Measurements from ENCODE around the gene COL4A2.

GRCh38 chr13:110492679-110493593 lies 185.9 kb downstream of the COL4A2 start:
- TF ChIP-seq CTCF (IDR thresholded peaks at IDR 0.05 in 2 of 3, conservative IDR thresholded peaks at IDR 0.05 in 1 of 3; ENCODE audit: borderline replicate concordance in 1 of 3, insufficient read depth in 1 of 3, low read depth in 2 of 3, low read length in 2 of 3) (no peak), RAD21 (IDR thresholded peaks at IDR 0.05; ENCODE audit: low read depth) (no peak), SP1 (IDR thresholded peaks at IDR 0.05; ENCODE audit: low read depth) (no peak), POLR2AphosphoS5 (IDR thresholded peaks at IDR 0.05; ENCODE audit: low read depth, low read length) (no peak), EZH2 (IDR thresholded peaks at IDR 0.05) (no peak), JUND (IDR thresholded peaks at IDR 0.05) (no peak), FOSL1 (IDR thresholded peaks at IDR 0.05; ENCODE audit: low read depth) (no peak), ELF1 (IDR thresholded peaks at IDR 0.05; ENCODE audit: borderline replicate concordance, low read depth) (no peak), SIN3A (IDR thresholded peaks at IDR 0.05; ENCODE audit: low read depth) (no peak), ATF3 (IDR thresholded peaks at IDR 0.05) (no peak), POLR2A (IDR thresholded peaks at IDR 0.05; ENCODE audit: borderline replicate concordance, extremely low read depth, insufficient read depth, insufficient read length) (no peak), TCF7L2 (IDR thresholded peaks at IDR 0.05; ENCODE audit: borderline replicate concordance, extremely low read depth, insufficient read depth, insufficient read length) (no peak), YY1 (IDR thresholded peaks at IDR 0.05; ENCODE audit: extremely low read depth, insufficient replicate concordance, low read depth, low read length) (no peak)
